GM12874 (cell line): ENCODE data around the gene EFCAB8.

Experiments
- TF ChIP-seq, protein P1 (sequence below): IDR thresholded peaks from 2 replicates; pipeline ENCODE4 v1.5.1; 2011; ENCODE audit warnings: low read depth, mild to moderate bottlenecking, control low read depth, low read length, moderate library complexity; ENCODE audit not compliant: insufficient read depth

The EFCAB8 gene

DNA sequence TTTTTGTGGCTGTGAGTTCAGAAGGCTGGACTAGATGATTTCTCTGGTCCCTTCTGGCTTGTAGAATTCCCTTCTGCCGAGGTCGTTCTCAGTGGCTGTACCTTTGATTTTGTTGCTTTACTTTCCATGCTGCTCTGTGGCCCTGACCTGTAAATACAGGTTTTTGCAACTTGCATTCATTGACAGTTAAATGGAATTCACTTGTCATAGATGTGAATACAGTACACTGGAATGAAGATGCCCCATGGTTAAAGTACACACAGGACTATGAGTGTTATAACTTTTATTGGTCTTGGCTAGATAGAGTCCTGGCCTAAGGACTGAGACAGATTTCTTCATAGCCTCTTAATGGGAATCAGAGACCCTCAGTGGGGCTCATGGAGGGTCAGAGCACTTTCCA lies 12.9 kb upstream of the EFCAB8 start:
- TF ChIP-seq, protein P1, sequence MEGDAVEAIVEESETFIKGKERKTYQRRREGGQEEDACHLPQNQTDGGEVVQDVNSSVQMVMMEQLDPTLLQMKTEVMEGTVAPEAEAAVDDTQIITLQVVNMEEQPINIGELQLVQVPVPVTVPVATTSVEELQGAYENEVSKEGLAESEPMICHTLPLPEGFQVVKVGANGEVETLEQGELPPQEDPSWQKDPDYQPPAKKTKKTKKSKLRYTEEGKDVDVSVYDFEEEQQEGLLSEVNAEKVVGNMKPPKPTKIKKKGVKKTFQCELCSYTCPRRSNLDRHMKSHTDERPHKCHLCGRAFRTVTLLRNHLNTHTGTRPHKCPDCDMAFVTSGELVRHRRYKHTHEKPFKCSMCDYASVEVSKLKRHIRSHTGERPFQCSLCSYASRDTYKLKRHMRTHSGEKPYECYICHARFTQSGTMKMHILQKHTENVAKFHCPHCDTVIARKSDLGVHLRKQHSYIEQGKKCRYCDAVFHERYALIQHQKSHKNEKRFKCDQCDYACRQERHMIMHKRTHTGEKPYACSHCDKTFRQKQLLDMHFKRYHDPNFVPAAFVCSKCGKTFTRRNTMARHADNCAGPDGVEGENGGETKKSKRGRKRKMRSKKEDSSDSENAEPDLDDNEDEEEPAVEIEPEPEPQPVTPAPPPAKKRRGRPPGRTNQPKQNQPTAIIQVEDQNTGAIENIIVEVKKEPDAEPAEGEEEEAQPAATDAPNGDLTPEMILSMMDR = no peak

DNA sequence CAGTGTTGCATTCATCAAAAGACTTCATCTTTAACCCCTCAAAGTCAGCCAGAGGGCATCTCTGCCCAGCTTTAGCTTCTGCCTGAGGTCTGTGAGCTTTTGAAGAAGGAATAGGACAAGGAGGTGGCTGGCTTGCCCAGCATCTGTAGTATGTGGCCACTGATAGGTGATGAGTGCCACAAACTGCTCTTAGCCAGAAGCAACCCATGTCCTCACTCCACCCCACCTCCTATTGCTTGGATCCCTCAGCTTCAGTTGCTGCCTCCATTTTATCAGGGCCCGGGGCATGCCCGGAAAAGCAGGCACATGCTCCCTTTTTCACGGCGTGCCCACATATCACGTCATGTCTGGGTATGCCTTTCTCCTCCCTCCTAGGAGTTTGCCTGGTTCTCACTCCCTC lies 11.9 kb upstream of the EFCAB8 start:
- TF ChIP-seq, protein P1 = no peak

DNA sequence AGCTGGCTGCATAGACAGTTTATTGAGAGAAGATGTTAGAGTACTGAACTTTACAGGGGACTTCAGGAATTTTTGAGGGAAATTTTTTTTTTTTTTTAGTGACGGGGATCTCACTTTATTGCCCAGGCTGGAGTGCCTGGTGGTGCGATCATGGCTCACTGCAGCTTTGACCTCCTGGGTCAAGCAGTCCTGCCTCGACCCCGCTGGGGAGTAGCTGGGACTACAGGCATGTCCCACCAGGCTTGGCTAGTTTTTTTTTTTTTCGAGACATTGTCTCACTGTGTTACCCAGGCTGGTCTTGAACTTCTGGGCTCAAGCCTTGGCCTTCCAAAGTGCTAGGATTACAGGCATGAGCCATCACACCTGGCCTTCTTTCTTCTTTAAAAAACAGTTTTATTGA lies 10.8 kb upstream of the EFCAB8 start:
- TF ChIP-seq, protein P1 = no peak

GRCh38 chr20:32848846-32849245 lies 9.9 kb upstream of the EFCAB8 start:
- TF ChIP-seq, protein P1 = no peak

- TF ChIP-seq, protein P1 = no peak
Observed at GRCh38 chr20:32849577-32849976, 9.1 kb upstream of the EFCAB8 start.

GRCh38 chr20:32855387-32855786 lies 3.3 kb upstream of the EFCAB8 start:
- TF ChIP-seq, protein P1 = no peak

GRCh38 chr20:32858189-32858588 lies 534 bp upstream of the EFCAB8 start:
- TF ChIP-seq, protein P1 = no peak

GRCh38 chr20:32861446-32861845 lies 2.7 kb downstream of the EFCAB8 start:
- TF ChIP-seq, protein P1 = no peak
